Measurements from ENCODE around the gene ADARB2. TPM values are rescaled to one million over a fixed set of nuclear protein-coding genes. Genes with fewer than 3 reads are reported as not detected.

ADARB2 gene
- total RNA-seq, 4 donors from 2014 or later: 8.4 to 23.2 (median 19.6) TPM

- no peaks in the 10 kb centered on the region for H3K36me3 ChIP-seq
- peaks cover 0 to 25% (median 0%) of the 10 kb centered on the region in 4 donors for H3K4me1 ChIP-seq
- H3K9me3 ChIP-seq: no peaks in the 10 kb centered on the region
- no peak overlapping the region for H3K27ac ChIP-seq
- 24 to 47% methylated on average over 6 of the region's 6 CpGs for WGBS, 2 donors
- H3K27me3 ChIP-seq: no peaks in the 10 kb centered on the region
- H3K4me3 ChIP-seq: no peak overlapping the region
- TF ChIP-seq EP300 (IDR thresholded peaks at IDR 0.05) (peak in 1 of 2 donors; percentile 38), POLR2A (IDR thresholded peaks at IDR 0.05) (no peak), CTCF (IDR thresholded peaks at IDR 0.05) (no peak)
- DNase-seq (ENCODE audit: low spot score in 2 of 2): no peak
These were observed 449.3 kb downstream of the ADARB2 start for GRCh38 chr10:1287971-1288401.

GRCh38 chr10:1287487-1287886 is 449.8 kb downstream of the ADARB2 start:
- DNase-seq (ENCODE audit: low spot score in 2 of 2): no peak
- Histone ChIP-seq H3K27me3 (no peaks in the 10 kb centered on the region), H3K9me3 (no peaks in the 10 kb centered on the region), H3K4me3 (no peak overlapping the region), H3K4me1 (peaks cover 0 to 25% (median 0%) of the 10 kb centered on the region in 4 donors), H3K27ac (no peak overlapping the region), H3K36me3 (no peaks in the 10 kb centered on the region)
- 63 to 65% methylated on average over 7 of the region's 7 CpGs for WGBS, 2 donors
- TF ChIP-seq CTCF (IDR thresholded peaks at IDR 0.05): no peak
- no peak for TF ChIP-seq EP300 (IDR thresholded peaks at IDR 0.05)
- no peak for TF ChIP-seq POLR2A (IDR thresholded peaks at IDR 0.05)

- H3K27ac ChIP-seq: no peak overlapping the region
- H3K36me3 ChIP-seq: no peaks in the 10 kb centered on the region
- TF ChIP-seq CTCF (IDR thresholded peaks at IDR 0.05) (no peak), EP300 (IDR thresholded peaks at IDR 0.05) (no peak), POLR2A (IDR thresholded peaks at IDR 0.05) (no peak)
- peak in 1 of 2 donors; percentile 2 for DNase-seq (ENCODE audit: low spot score in 2 of 2)
- peaks cover 0 to 25% (median 0%) of the 10 kb centered on the region in 4 donors for H3K4me1 ChIP-seq
- H3K4me3 ChIP-seq: no peak overlapping the region
- H3K9me3 ChIP-seq: no peaks in the 10 kb centered on the region
- 75 to 77% methylated on average over 8 of the region's 8 CpGs for WGBS, 2 donors
- H3K27me3 ChIP-seq: no peaks in the 10 kb centered on the region
These were observed 453.2 kb downstream of the ADARB2 start for GRCh38 chr10:1284076-1284475.

GRCh38 chr10:1281405-1281782 is 455.9 kb downstream of the ADARB2 start:
- H3K4me1 ChIP-seq: peaks cover 0 to 13% (median 0%) of the 10 kb centered on the region in 4 donors
- no peak for DNase-seq (ENCODE audit: low spot score in 2 of 2)
- H3K4me3 ChIP-seq: no peak overlapping the region
- 90 to 92% methylated on average over 9 of the region's 9 CpGs for WGBS, 2 donors
- no peak for TF ChIP-seq EP300 (IDR thresholded peaks at IDR 0.05)
- TF ChIP-seq POLR2A (IDR thresholded peaks at IDR 0.05): no peak
- H3K9me3 ChIP-seq: no peaks in the 10 kb centered on the region
- no peaks in the 10 kb centered on the region for H3K36me3 ChIP-seq
- H3K27me3 ChIP-seq: no peaks in the 10 kb centered on the region
- no peak overlapping the region for H3K27ac ChIP-seq

GRCh38 chr10:1280466-1281404 is 456.6 kb downstream of the ADARB2 start:
- no peaks in the 10 kb centered on the region for H3K36me3 ChIP-seq
- TF ChIP-seq POLR2A (IDR thresholded peaks at IDR 0.05): no peak
- TF ChIP-seq EP300 (IDR thresholded peaks at IDR 0.05): no peak
- TF ChIP-seq CTCF (IDR thresholded peaks at IDR 0.05): no peak
- H3K27ac ChIP-seq: no peak overlapping the region
- no peaks in the 10 kb centered on the region for H3K27me3 ChIP-seq
- peaks cover 0 to 7% (median 0%) of the 10 kb centered on the region in 4 donors for H3K4me1 ChIP-seq
- no peak overlapping the region for H3K4me3 ChIP-seq
- no peak for DNase-seq (ENCODE audit: low spot score in 2 of 2)
- H3K9me3 ChIP-seq: no peaks in the 10 kb centered on the region
- 69 to 76% methylated on average over 19 of the region's 19 CpGs for WGBS, 2 donors
